Brain microvascular endothelial cell (primary cell): ENCODE data around the gene PHEX.

Source experiments
- DNase-seq: peaks from one replicate; pipeline ENCODE4 v3.0.0-alpha.2; 2020
- H3K27ac ChIP-seq: fragments of 250-450 bp; sonication (Bioruptor Pico); 2 replicates; pipeline ENCODE4 v1.5.1; 2020; ENCODE audit warnings: mild to moderate bottlenecking, moderate library complexity
- H3K27me3 ChIP-seq: fragments of 250-450 bp; sonication (Bioruptor Pico); replicated peaks from 2 replicates; pipeline ENCODE4 v1.5.1; 2020; ENCODE audit warnings: mild to moderate bottlenecking
- H3K36me3 ChIP-seq: fragments of 250-450 bp; sonication (Bioruptor Pico); replicated peaks from 2 replicates; pipeline ENCODE4 v1.5.1; 2020; ENCODE audit warnings: mild to moderate bottlenecking
- H3K4me3 ChIP-seq: 2 replicates; pipeline ENCODE4 v1.5.1; 2011; ENCODE audit warnings: low read depth, mild to moderate bottlenecking, control low read depth, low read length, moderate library complexity
- in situ Hi-C: cut with HindIII; loops from 2 replicates; pipeline ENCODE4 v1.10.0; 2017; ENCODE audit warnings: low sequenced_read_pairs, low pct_ligation_motif_present
- TF ChIP-seq, protein P1 (sequence below): IDR thresholded peaks from 2 replicates; pipeline ENCODE4 v1.5.1; 2011; ENCODE audit warnings: low read depth, mild to moderate bottlenecking, moderate library complexity, low read length, control low read depth, inconsistent platforms; ENCODE audit errors: missing control alignments

Gene PHEX

DNA sequence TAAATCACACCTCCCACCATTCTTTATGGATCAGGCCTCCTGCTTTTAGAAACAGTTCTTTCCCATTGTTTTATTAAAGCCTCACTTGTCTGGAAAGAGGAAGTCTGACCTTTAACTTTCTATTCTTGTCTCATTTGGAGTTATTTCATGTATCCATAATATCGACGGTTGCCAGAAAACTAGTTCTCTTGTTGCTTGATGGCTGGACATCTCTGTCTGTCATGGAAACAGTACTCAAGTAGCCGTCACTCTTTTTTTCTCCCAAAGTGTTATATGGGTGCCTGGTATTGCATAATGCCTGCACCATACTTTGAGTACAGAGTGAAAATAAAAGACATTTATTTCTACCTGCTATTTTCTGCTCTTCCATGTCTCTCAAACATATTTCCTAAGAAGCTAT is 61.4 kb downstream of the PHEX start:
- DNase-seq = no peak
- in situ Hi-C loops = no loop called here
- H3K27ac ChIP-seq = no peak overlapping the region
- H3K27me3 ChIP-seq = no peaks in the 10 kb centered on the region
- H3K4me3 ChIP-seq = no peak overlapping the region
- TF ChIP-seq, protein P1, sequence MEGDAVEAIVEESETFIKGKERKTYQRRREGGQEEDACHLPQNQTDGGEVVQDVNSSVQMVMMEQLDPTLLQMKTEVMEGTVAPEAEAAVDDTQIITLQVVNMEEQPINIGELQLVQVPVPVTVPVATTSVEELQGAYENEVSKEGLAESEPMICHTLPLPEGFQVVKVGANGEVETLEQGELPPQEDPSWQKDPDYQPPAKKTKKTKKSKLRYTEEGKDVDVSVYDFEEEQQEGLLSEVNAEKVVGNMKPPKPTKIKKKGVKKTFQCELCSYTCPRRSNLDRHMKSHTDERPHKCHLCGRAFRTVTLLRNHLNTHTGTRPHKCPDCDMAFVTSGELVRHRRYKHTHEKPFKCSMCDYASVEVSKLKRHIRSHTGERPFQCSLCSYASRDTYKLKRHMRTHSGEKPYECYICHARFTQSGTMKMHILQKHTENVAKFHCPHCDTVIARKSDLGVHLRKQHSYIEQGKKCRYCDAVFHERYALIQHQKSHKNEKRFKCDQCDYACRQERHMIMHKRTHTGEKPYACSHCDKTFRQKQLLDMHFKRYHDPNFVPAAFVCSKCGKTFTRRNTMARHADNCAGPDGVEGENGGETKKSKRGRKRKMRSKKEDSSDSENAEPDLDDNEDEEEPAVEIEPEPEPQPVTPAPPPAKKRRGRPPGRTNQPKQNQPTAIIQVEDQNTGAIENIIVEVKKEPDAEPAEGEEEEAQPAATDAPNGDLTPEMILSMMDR = no peak
- no peaks in the 10 kb centered on the region for H3K36me3 ChIP-seq

DNA sequence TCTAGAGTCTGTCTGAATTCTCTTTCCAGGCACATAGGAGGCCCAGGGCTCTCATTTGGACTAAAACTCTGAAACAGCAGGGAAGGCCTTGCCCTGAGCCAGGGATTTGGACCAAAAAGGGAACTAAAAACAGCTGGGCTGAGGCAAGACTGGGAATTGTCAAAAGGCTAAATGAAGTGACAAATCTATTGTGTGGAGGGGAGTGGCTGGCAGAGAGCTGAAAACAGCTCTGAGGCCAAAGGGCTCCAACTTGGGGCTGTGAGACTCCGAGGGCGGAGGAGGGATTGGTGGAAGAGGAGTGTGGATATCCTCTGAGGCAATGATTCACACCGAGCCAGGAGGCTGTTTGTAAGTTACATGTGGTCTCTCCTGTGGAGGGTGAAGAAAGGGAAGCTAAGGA is 63.2 kb downstream of the PHEX start:
- Histone ChIP-seq H3K27me3 (no peaks in the 10 kb centered on the region), H3K4me3 (no peak overlapping the region), H3K36me3 (no peaks in the 10 kb centered on the region), H3K27ac (no peak overlapping the region)
- TF ChIP-seq, protein P1 = no peak
- in situ Hi-C loops = no loop called here
- DNase-seq = no peak

DNA sequence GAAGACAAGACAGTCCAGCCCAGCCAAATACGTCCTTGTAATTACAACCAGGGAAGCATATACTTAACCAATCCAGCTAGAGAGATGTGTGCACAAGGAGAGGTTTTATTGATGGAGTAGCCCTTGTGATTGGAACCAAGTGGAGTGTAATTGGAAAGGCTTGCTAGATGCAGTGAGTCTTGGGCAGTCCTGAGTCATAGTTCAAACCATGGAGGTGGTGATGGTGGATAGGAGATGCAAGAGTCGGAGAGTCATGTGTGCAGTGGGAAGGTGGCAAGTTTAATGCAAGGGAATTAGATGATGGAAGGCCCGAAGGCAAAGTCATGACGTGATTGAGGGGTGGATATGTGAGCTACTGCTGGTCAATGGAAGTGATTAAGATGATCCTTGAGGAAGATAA is 63.7 kb downstream of the PHEX start:
- TF ChIP-seq, protein P1 = no peak
- Histone ChIP-seq H3K27ac (no peak overlapping the region), H3K36me3 (no peaks in the 10 kb centered on the region), H3K4me3 (no peak overlapping the region), H3K27me3 (no peaks in the 10 kb centered on the region)
- in situ Hi-C loops = no loop called here
- DNase-seq = no peak

DNA sequence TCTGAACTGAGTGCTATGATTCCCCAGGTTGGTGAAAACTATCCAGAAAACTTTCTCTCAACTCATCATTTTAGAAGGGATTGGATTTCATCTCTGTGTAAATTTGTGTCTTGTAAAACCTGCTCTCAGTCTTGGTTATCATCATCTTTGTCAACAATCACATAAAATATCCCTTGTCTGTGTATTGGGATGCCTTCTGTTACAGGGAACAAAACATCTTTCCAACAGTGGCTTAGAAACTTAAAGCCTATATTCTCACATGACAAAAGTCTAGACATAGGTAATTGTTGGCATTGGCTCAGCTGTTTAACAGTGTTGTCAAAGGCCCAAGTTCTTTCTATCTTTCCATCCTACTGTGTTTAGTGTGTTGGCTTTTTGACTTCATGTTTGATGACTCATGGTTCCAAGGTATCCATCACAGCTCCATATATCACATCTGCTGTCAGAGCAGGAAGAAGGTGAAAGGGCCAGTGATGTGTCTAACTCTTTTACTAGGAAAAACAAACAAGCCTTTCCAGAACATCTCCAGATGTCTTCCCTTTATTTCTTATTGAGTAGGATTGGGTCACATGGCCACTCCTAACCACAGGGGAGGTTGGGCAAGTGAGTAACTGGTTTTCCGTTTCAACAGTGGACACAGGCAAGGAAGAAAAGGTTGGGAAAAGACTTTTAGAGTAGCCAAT is 65.0 kb downstream of the PHEX start:
- Histone ChIP-seq H3K4me3 (no peak overlapping the region), H3K27me3 (no peaks in the 10 kb centered on the region), H3K36me3 (no peaks in the 10 kb centered on the region), H3K27ac (no peak overlapping the region)
- no peak for DNase-seq
- TF ChIP-seq, protein P1 = no peak
- in situ Hi-C loops = no loop called here

DNA sequence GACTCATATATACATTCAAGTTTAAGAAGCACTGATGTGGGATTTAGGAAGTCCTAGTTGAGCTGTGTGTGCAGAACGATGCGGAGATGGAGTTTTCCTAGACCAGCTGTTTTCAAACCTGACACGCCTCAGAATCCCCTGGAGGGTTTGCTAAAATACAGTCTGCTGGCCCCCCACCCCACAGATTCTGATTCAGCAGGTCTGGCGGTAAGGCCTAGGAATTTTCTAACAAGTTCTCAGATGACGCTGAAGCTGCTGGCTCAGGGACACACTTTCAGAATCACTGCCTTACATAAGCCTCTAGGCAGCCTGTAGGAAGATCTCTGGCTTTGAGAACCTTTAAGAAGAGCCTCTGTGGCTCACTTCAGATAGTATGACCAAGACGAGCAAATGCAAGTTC is 73.1 kb downstream of the PHEX start:
- no peak overlapping the region for H3K27ac ChIP-seq
- DNase-seq = peak; percentile 22
- no peak overlapping the region for H3K4me3 ChIP-seq
- no peaks in the 10 kb centered on the region for H3K27me3 ChIP-seq
- H3K36me3 ChIP-seq = no peaks in the 10 kb centered on the region
- in situ Hi-C loops = no loop called here
- TF ChIP-seq, protein P1 = no peak

DNA sequence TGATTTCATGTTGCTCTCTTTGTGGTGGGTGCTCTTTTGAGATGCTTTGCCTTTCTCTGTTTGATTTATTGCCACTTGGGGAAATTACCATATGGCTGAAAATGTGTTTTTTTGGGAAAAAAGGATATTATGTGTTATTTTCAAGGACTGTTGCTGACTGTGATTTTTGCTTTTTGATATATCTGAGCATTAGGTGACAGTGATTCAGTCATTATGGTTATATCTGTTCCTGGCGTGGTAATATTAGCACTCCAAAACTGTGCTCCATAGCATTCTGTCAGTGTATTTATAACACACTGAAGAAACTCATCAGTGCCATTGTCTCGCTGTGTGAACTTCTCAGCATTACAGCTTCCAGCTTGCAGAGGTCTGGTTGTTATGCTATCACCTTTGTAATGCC is 73.8 kb downstream of the PHEX start:
- in situ Hi-C loops = no loop called here
- H3K36me3 ChIP-seq = no peaks in the 10 kb centered on the region
- TF ChIP-seq, protein P1 = no peak

More for the DNA sequence above, 73.8 kb downstream of the PHEX start:
- no peak for DNase-seq
- H3K27me3 ChIP-seq = no peaks in the 10 kb centered on the region
- H3K4me3 ChIP-seq = no peak overlapping the region
- no peak overlapping the region for H3K27ac ChIP-seq
